ENCODE results near the gene GADD45B.
A peak's percentile ranks its signal among the peaks of the same experiment; 100 is the strongest.
"Not testable (repeated sequence)": the region's sequence is repeated elsewhere in the genome, so short reads cannot be mapped to it uniquely, and the experiment has no call there.

GADD45B gene

GRCh38 chr19:2517881-2518601 lies 42.1 kb downstream of the GADD45B start:
- H3K36me3 Mint-ChIP-seq = peaks cover 16% of the 10 kb centered on the region
- no peaks in the 10 kb centered on the region for H3K27me3 Mint-ChIP-seq
- no peak overlapping the region for H3K27ac Mint-ChIP-seq
- no peak for ATAC-seq (ENCODE audit: low read depth)
- DNase-seq (ENCODE audit: low spot score in 2 of 2) = no peak
- no peaks in the 10 kb centered on the region for H3K9me3 Mint-ChIP-seq
- peaks cover 3% of the 10 kb centered on the region for H3K4me1 Mint-ChIP-seq
- H3K4me3 Mint-ChIP-seq = no peak overlapping the region

GRCh38 chr19:2518856-2519255 lies 42.9 kb downstream of the GADD45B start:
- not testable (repeated sequence) for DNase-seq (ENCODE audit: low spot score in 2 of 2); H3K9me3 Mint-ChIP-seq; H3K4me3 Mint-ChIP-seq; H3K27ac Mint-ChIP-seq; ATAC-seq (ENCODE audit: low read depth); H3K27me3 Mint-ChIP-seq; H3K4me1 Mint-ChIP-seq
- H3K36me3 Mint-ChIP-seq = peaks cover 16% of the 10 kb centered on the region

GRCh38 chr19:2519482-2519881 lies 43.6 kb downstream of the GADD45B start:
- no peak overlapping the region for H3K4me3 Mint-ChIP-seq
- no peaks in the 10 kb centered on the region for H3K9me3 Mint-ChIP-seq
- H3K36me3 Mint-ChIP-seq = peaks cover 20% of the 10 kb centered on the region
- ATAC-seq (ENCODE audit: low read depth) (no peak), DNase-seq (ENCODE audit: low spot score in 2 of 2) (no peak)
- H3K4me1 Mint-ChIP-seq = peaks cover 6% of the 10 kb centered on the region
- H3K27ac Mint-ChIP-seq = no peak overlapping the region
- H3K27me3 Mint-ChIP-seq = no peaks in the 10 kb centered on the region

- H3K27me3 Mint-ChIP-seq = no peaks in the 10 kb centered on the region
- ATAC-seq (ENCODE audit: low read depth) (no peak), DNase-seq (ENCODE audit: low spot score in 2 of 2) (no peak)
- no peaks in the 10 kb centered on the region for H3K9me3 Mint-ChIP-seq
- H3K4me1 Mint-ChIP-seq = peaks cover 6% of the 10 kb centered on the region
- H3K4me3 Mint-ChIP-seq = no peak overlapping the region
- H3K36me3 Mint-ChIP-seq = peaks cover 10% of the 10 kb centered on the region
- H3K27ac Mint-ChIP-seq = peak overlapping the region; percentile 31
Observed at GRCh38 chr19:2523630-2524311, 47.8 kb downstream of the GADD45B start.

GRCh38 chr19:2524361-2524839 lies 48.5 kb downstream of the GADD45B start:
- no peak for ATAC-seq (ENCODE audit: low read depth)
- Mint-ChIP-seq H3K9me3 (no peaks in the 10 kb centered on the region), H3K27me3 (no peaks in the 10 kb centered on the region), H3K4me1 (peaks cover 6% of the 10 kb centered on the region), H3K27ac (peak overlapping the region; percentile 31), H3K4me3 (no peak overlapping the region), H3K36me3 (peaks cover 10% of the 10 kb centered on the region)
- no peak for DNase-seq (ENCODE audit: low spot score in 2 of 2)

GRCh38 chr19:2524840-2525723 lies 49.2 kb downstream of the GADD45B start:
- no peaks in the 10 kb centered on the region for H3K27me3 Mint-ChIP-seq
- no peaks in the 10 kb centered on the region for H3K9me3 Mint-ChIP-seq
- peaks cover 6% of the 10 kb centered on the region for H3K4me1 Mint-ChIP-seq
- H3K27ac Mint-ChIP-seq = peak overlapping the region; percentile 31
- ATAC-seq (ENCODE audit: low read depth) = no peak
- DNase-seq (ENCODE audit: low spot score in 2 of 2) = no peak
- H3K4me3 Mint-ChIP-seq = no peak overlapping the region
- H3K36me3 Mint-ChIP-seq = peaks cover 8% of the 10 kb centered on the region

- Mint-ChIP-seq H3K27me3 (no peaks in the 10 kb centered on the region), H3K4me3 (no peak overlapping the region), H3K9me3 (no peaks in the 10 kb centered on the region), H3K36me3 (peaks cover 9% of the 10 kb centered on the region), H3K27ac (no peak overlapping the region), H3K4me1 (peaks cover 7% of the 10 kb centered on the region)
- no peak for ATAC-seq (ENCODE audit: low read depth)
- no peak for DNase-seq (ENCODE audit: low spot score in 2 of 2)
Observed at GRCh38 chr19:2527171-2527570, 51.2 kb downstream of the GADD45B start.

- H3K9me3 Mint-ChIP-seq = no peaks in the 10 kb centered on the region
Observed at GRCh38 chr19:2527686-2528085, 51.8 kb downstream of the GADD45B start.

More at GRCh38 chr19:2527686-2528085, 51.8 kb downstream of the GADD45B start:
- H3K36me3 Mint-ChIP-seq = peaks cover 13% of the 10 kb centered on the region
- ATAC-seq (ENCODE audit: low read depth) = no peak
- H3K27me3 Mint-ChIP-seq = no peaks in the 10 kb centered on the region
- no peak overlapping the region for H3K4me3 Mint-ChIP-seq
- no peak overlapping the region for H3K27ac Mint-ChIP-seq
- DNase-seq (ENCODE audit: low spot score in 2 of 2) = no peak
- H3K4me1 Mint-ChIP-seq = peaks cover 9% of the 10 kb centered on the region
